HUDEP-2 (cell line): Measurements from ENCODE around the gene GLTP.

Source experiments
- DNase-seq, 76 experiments: peaks; one replicate each; lab custom pipeline; 2025; ENCODE audit not compliant: unreplicated experiment in 76 of 76; lab: John Stamatoyannopoulos, UW

The GLTP gene

DNA sequence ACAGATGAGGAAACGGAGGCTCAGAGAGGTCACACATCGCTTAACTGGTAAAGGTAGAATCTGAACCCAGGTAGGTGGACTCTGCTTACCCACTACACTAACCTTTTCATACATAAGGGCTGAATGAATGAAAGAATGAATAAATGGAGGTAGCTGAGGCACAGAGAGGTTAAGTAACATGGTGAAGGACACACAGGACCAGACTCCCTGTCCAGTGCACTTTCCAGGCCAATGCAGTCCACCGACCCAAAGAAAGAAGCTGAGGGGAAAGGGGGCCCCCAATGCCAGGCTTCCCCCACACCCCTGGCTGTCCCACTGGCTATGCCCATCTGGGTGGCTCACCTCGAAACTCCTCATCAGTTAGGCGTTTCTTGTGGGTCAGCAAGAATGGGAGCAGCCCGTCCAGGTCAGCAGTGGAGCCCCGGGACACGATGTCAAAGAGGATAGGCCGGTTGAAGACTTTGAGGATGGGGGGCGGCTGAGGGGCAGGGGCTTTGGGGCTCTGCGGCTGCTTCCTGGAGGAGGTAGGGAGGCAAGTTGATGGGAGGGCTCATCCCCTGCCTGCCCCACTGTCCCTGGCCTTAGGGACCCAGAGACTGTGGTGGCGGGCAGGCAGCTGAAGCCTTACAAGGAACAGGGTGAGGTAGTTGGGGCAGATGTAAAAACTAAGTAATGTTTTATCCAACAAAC is 72.2 kb downstream of the GLTP start:
- DNase-seq = no peak

DNA sequence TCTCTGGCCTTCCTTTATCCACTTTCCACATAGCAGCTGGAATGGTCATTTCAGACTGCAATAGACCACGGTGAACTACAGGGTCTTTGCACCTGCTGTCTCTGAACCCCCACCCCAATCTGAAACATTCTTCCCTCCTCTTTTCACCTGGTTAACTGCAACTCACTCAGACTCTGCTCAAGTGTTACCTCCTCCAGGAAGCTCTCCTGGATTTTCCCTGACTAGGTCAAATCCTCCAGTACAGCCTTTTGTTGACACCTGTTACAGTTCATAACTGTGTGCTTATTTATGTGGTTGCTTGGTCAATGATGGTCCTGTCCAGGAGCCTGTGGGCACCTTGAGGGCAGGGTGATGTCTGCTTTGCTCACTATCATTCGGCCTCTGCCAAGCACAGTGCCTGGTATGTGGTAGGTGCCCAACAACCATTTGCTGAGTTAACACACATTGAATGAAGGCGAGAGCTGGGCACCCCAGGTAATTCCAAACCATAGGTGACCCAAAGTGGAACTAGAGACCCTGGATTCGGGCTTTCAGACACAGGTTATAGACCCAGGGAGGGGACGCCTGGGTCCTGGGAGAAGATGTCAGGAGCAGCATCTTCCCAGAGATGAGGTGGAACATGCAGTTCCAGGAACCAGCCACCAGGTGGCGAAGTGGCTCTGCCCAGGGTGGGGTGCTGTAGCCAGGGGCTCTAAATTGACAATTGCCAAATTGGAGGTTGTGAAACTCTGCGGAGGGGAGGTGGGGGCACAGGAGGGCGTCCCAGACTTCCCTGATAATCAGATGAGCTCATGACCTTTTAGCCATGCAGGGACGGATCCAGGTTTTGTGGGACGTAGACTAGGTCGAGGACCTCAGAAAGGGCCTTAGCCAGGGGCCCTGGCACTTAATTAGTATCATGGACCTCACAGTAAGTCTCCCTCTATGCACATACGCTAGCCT is 75.2 kb downstream of the GLTP start:
- DNase-seq = peak in 44 of 76 experiments; percentile 2 to 54 (median 24)

DNA sequence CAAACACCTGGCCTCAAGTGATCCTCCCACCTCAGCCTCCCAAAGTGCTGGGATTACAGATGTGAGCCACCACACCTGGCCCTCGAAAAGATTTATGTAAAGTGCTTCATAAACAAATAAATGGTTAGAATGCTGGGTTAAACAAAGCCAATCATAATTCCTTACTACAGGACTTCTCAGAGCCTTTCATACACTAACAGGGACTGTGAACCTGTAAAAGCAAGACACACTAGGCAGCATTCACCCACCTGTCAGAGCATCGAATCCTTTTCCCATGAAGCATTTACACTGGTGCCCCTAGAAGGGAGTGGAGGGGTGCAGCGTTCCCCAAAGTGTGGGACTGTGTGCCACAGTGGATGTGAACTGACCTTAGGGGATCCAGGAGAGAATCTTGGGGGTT is 76.7 kb downstream of the GLTP start:
- no peak for DNase-seq

DNA sequence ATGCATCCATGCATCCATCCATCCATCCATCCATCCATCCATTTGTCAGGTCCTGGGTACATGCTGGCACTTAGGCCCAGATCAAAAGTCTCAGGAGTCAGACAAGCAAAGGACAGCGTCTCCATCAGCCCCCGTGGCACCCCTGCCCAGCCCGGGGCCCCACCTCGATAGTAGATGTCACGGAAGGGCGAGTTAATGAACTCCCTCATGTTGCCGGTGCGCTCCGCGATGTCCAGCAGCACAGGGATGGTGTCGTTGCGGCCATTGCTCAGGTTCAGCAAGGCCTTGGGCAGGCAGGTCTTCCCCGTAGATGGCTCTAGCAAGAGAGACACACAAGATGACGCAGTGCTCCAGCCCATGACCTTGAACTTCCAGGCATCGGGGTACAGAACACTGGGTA is 77.5 kb downstream of the GLTP start:
- DNase-seq = no peak
